K562 (cell line): ENCODE data around the gene COA6. TPM values are rescaled to one million over a fixed set of nuclear protein-coding genes. Genes with fewer than 3 reads are reported as not detected.
A peak's percentile ranks its signal among the peaks of the same experiment; 100 is the strongest.

Experiments
- ATAC-seq: fragments of 200-7000 bp; cut with Tn5 transposase; 3 replicates; pipeline ENCODE4 v1.9.1; 2020; ENCODE audit warnings: moderate library complexity
- BruUV-seq: library from RNA; stranded (reverse); fragments of 400-500 nt; replicated peaks from 2 replicates; lab custom pipeline; 2021; lab: Mats Ljungman, UMichigan
- CTCF ChIA-PET: fragments of 300-600 bp; formaldehyde crosslinking; extraction: SDS; loops from one replicate; lab custom pipeline; 2021; ENCODE audit warnings: low intra/inter-chr PET ratio; lab: Yijun Ruan, JAX
- POLR2A ChIA-PET: fragments of 300-600, 350-650 bp; sonication (Branson Sonifier 250); formaldehyde crosslinking; extraction: SDS; loops from one replicate; lab custom pipeline; 2021; ENCODE audit warnings: antibody characterized with exemption, inconsistent platforms; lab: Yijun Ruan, JAX
- DNase-seq, 4 experiments: peaks; one replicate each; pipeline versions ENCODE4 v3.0.0 to v3.0.0-alpha.2; 2011 to 2018; ENCODE audit warnings: low spot score in 3 of 4, mixed read lengths in 3 of 4; ENCODE audit errors: extremely low read depth in 1 of 4
- FAIRE-seq: peaks from 2 replicates; lab custom pipeline; 2011; peaks lifted over from hg19 to GRCh38; lab: Jason Lieb, UNC
- H2AFZ ChIP-seq: 2 replicates; pipeline ENCODE4 v1.6.0; 2011; ENCODE audit warnings: low read depth, low read length, control low read depth, inconsistent platforms
- H3K27ac ChIP-seq: fragments of 200-600 bp; 3 replicates; pipeline ENCODE4 v1.8.0; 2011; ENCODE audit warnings: low read depth, mild to moderate bottlenecking, control low read depth, inconsistent platforms, low read length, moderate library complexity, mixed read lengths; ENCODE audit errors: extremely low read depth
- H3K27me3 ChIP-seq, 2 experiments: fragments of 300-600 bp in 1 of 2; 2 replicates in 1 of 2; 3 replicates in 1 of 2; pipeline versions ENCODE4 v1.6.0 to v1.8.0; 2011; ENCODE audit warnings: inconsistent platforms in 2 of 2, low read length in 2 of 2, mild to moderate bottlenecking in 1 of 2, mixed read lengths in 1 of 2, moderate library complexity in 1 of 2; ENCODE audit not compliant: control insufficient read depth in 2 of 2, insufficient read depth in 2 of 2
- H3K36me3 ChIP-seq: fragments of 300-600 bp; 3 replicates; pipeline ENCODE4 v1.8.0; 2011; ENCODE audit warnings: mild to moderate bottlenecking, low read length, inconsistent platforms; ENCODE audit not compliant: control insufficient read depth, insufficient read depth
- H3K4me1 ChIP-seq, 2 experiments: fragments of 200-600 bp in 1 of 2; replicated peaks in 1 of 2; 2 replicates in 1 of 2; 3 replicates in 1 of 2; pipeline versions ENCODE4 v1.5.1 to v1.8.0; 2011; ENCODE audit warnings: inconsistent platforms in 2 of 2, low read length in 2 of 2, mild to moderate bottlenecking in 1 of 2, mixed read lengths in 1 of 2, moderate library complexity in 1 of 2; ENCODE audit not compliant: control insufficient read depth in 2 of 2, insufficient read depth in 2 of 2
- H3K4me2 ChIP-seq: 2 replicates; pipeline ENCODE4 v1.6.1; 2011; ENCODE audit warnings: low read length, control low read depth, inconsistent platforms, mixed read lengths; ENCODE audit not compliant: insufficient read depth
- H3K4me3 ChIP-seq: fragments of 200-600 bp; sonication (generic), shearing (Covaris generic); 2 replicates; pipeline ENCODE4 v1.5.1; 2016; ENCODE audit warnings: control low read depth, inconsistent platforms
- H3K79me2 ChIP-seq: fragments of 200-600 bp; 3 replicates; pipeline ENCODE4 v1.8.0; 2011; ENCODE audit warnings: low read length, inconsistent platforms; ENCODE audit not compliant: control insufficient read depth, insufficient read depth
- H3K9ac ChIP-seq, 2 experiments: 2 replicates each; pipeline versions ENCODE4 v1.6.0 to v1.6.1; 2011; ENCODE audit warnings: low read depth in 2 of 2, low read length in 2 of 2, control low read depth in 1 of 2, inconsistent platforms in 1 of 2, mild to moderate bottlenecking in 1 of 2, mixed read lengths in 1 of 2; ENCODE audit not compliant: insufficient read depth in 1 of 2
- H3K9me1 ChIP-seq: one replicate; pipeline ENCODE4 v1.6.0; 2011; ENCODE audit warnings: inconsistent platforms, mild to moderate bottlenecking, low read length, moderate library complexity; ENCODE audit not compliant: control insufficient read depth, insufficient read depth
- H3K9me3 ChIP-seq: replicated peaks from 2 replicates; pipeline ENCODE4 v1.5.1; 2011; ENCODE audit warnings: low read depth, low read length, inconsistent platforms; ENCODE audit not compliant: control insufficient read depth, insufficient read depth
- H4K20me1 ChIP-seq: replicated peaks from 2 replicates; pipeline ENCODE4 v1.6.1; 2011; ENCODE audit warnings: low read length, inconsistent platforms, mixed read lengths; ENCODE audit not compliant: control insufficient read depth, insufficient read depth
- BRD9 ChIP-seq: fragments of 450-650 bp; IDR thresholded peaks from 2 replicates; pipeline ENCODE4 v1.6.1; 2018; ENCODE audit warnings: low read depth; ENCODE audit not compliant: partially characterized antibody
- FOXK2 ChIP-seq, 2 experiments: fragments of 450-650 bp; IDR thresholded peaks in 1 of 2; conservative IDR thresholded peaks in 1 of 2; 2 replicates each; pipeline ENCODE4 v1.6.1; 2016; ENCODE audit warnings: low read depth in 2 of 2, mild to moderate bottlenecking in 1 of 2
- GABPB2 ChIP-seq: fragments of 250-450 bp; sonication (Bioruptor Pico); conservative IDR thresholded peaks from 2 replicates; pipeline ENCODE4 v1.5.1; 2021; ENCODE audit warnings: mild to moderate bottlenecking
- HNRNPUL1 ChIP-seq: fragments of 200-400 bp; formaldehyde crosslinking; IDR thresholded peaks from 2 replicates; pipeline ENCODE4 v1.6.1; 2017; ENCODE audit warnings: low read length
- IFI16 ChIP-seq: fragments of 250-450 bp; sonication (Bioruptor Pico); IDR thresholded peaks from 2 replicates; pipeline ENCODE4 v2.1.2; 2022; ENCODE audit warnings: mild to moderate bottlenecking, inconsistent platforms
- MAFG ChIP-seq: fragments of 450-650 bp; conservative IDR thresholded peaks from 2 replicates; pipeline ENCODE4 v1.6.1; 2016; ENCODE audit warnings: missing genetic modification characterization, missing compliant biosample characterization
- NEUROD1 ChIP-seq: fragments of 150-350 bp; IDR thresholded peaks from 2 replicates; pipeline ENCODE4 v1.6.1; 2014; ENCODE audit warnings: borderline replicate concordance, low read length, low read depth; ENCODE audit not compliant: partially characterized antibody
- NFE2 ChIP-seq: IDR thresholded peaks from 2 replicates; pipeline ENCODE4 v1.6.1; 2014; ENCODE audit warnings: antibody characterized with exemption, low read depth
- NFRKB ChIP-seq: fragments of 450-650 bp; IDR thresholded peaks from 2 replicates; pipeline ENCODE4 v1.6.1; 2016; ENCODE audit warnings: low read depth
- POLR2H ChIP-seq: IDR thresholded peaks from 2 replicates; pipeline ENCODE4 v1.6.1; 2016; ENCODE audit warnings: missing genetic modification characterization, low read depth, mild to moderate bottlenecking, control low read depth, missing compliant biosample characterization, moderate library complexity
- ZC3H8 ChIP-seq: fragments of 450-650 bp; IDR thresholded peaks from 2 replicates; pipeline ENCODE4 v1.6.1; 2017
- in situ Hi-C: fragments of 300-500 bp; cut with MboI; formaldehyde crosslinking; loops from 4 replicates; pipeline ENCODE4 v1.15.0; 2018; ENCODE audit warnings: inconsistent platforms, mixed read lengths
- intact Hi-C: fragments of 100-400 bp; cut with micrococcal nuclease; formaldehyde crosslinking; loops from 2 replicates; pipeline ENCODE4 v1.14.2; 2022
- polyA plus RNA-seq, 8 experiments: library from polyadenylated mRNA; depleted of rRNA in 4 of 8; stranded (reverse) in 5 of 8; unstranded in 3 of 8; fragments of >200 nt; fragmentation: Nextera tagmentation in 2 of 8; fragmentation: Illumina TruSeq in 1 of 8; extraction: Ambion mirVana in 2 of 8; extraction: Trizol in 1 of 8; gene quantifications; 2 replicates each; pipeline versions ENCODE4 v1.2.1 to v1.2.3, GENCODE V29; 2011 to 2014; ENCODE audit warnings: inconsistent platforms in 1 of 8, missing spikeins in 1 of 8
- total RNA-seq, 7 experiments: library from RNA; depleted of rRNA in 6 of 7; stranded (reverse); fragments of >200 nt in 6 of 7; fragmentation: Illumina TruSeq in 2 of 7; extraction: Trizol in 2 of 7; gene quantifications; 2 replicates each; pipeline versions ENCODE4 v1.2.1 to v1.2.3, GENCODE V29; 2011 to 2021; ENCODE audit warnings: low replicate concordance in 1 of 7

Gene COA6
- total and polyA plus RNA-seq, 9 of the 15 experiments (the other 6 are each of a cell fraction or from before 2014, with no cell fraction given), result 77.7 to 187 (median 134) TPM

DNA sequence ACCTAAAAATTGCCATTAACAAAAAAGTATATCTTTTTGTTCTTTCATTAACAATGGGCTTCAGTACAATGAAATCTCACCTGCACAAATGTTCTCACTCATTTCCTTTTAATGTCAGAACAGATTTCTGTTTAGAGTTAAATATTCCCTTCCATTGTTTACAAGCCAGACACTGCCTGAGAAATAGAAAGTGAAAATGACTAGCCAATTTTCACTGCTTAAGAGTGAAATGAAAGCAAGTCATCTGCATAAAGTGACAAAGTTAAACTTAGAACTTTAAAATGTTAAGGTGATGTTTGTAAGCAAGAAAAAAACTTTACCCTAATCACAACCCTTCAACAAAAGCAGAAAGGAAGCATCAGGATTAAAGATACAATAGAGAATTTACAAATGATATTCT is 27.5 kb downstream of the COA6 start:
- ChIA-PET CTCF (no interaction called here), POLR2A (interaction anchor here (1.0 kb wide), 1 partner anchor 56 kb away, joined by 4 read pairs; no protein-coding TSS in a partner anchor)
- in situ Hi-C loops (no loop called here), intact Hi-C loops (no loop called here)
- Histone ChIP-seq H2AFZ (no peak overlapping the region), H3K79me2 (no peaks in the 10 kb centered on the region), H3K4me3 (no peak overlapping the region), H3K9ac (no peak overlapping the region), H3K36me3 (no peaks in the 10 kb centered on the region; the same call in 2 of the 3 replicates), H3K27ac (no peak overlapping the region), H3K9me3 (no peaks in the 10 kb centered on the region), H4K20me1 (no peaks in the 10 kb centered on the region), H3K4me2 (no peak overlapping the region), H3K27me3 (no peaks in the 10 kb centered on the region), H3K9me1 (no peaks in the 10 kb centered on the region), H3K4me1 (no peaks in the 10 kb centered on the region; a peak in 1 of 5 replicates)
- no peak for ATAC-seq
- FAIRE-seq, result no peak
- TF ChIP-seq GABPB2 (no peak), POLR2H (tag) (0 out of 2 replicates have a peak, but pooled peaks have one; percentile 34), IFI16 (no peak), BRD9 (no peak), ZC3H8 (no peak), NFE2 (peak; percentile 28; the same call in 1 of the 2 replicates), HNRNPUL1 (no peak), FOXK2 (conservative IDR thresholded peaks at IDR 0.05 in 1 of 2, IDR thresholded peaks at IDR 0.05 in 1 of 2; ENCODE audit: low read depth in 2 of 2) (peak in 1 of 2 experiments; percentile 38; a peak in 3 of 4 replicates), MAFG (tag) (0 out of 2 replicates have a peak, but pooled peaks have one; percentile 43), NFRKB (no peak), NEUROD1 (no peak)
- DNase-seq, result no peak
- no TSS peak for BruUV-seq
